ENCODE data around the gene CDK8. TPM values are rescaled to one million over a fixed set of nuclear protein-coding genes. Genes with fewer than 3 reads are reported as not detected.

CDK8 gene
- total and polyA plus RNA-seq, 7 donors, result 6.2 to 14.5 (median 8.6) TPM

GRCh38 chr13:26254583-26255111 is 718 bp downstream of the CDK8 start:
- DNase-seq (peak; percentile 57 to 75), ATAC-seq (peak; percentile 62 to 77 (median 68))
- no peak for TF ChIP-seq CTCF (IDR thresholded peaks at IDR 0.05)
- H3K27me3 ChIP-seq (ENCODE audit: insufficient read depth in 3 of 3, low read length in 2 of 3), result no peaks in the 10 kb centered on the region
- 0 to 1% (median 0%) methylated on average over 33 to 35 of the region's 35 CpGs for WGBS, 3 donors
- peak overlapping the region; percentile 96 for H3K4me3 ChIP-seq
- H3K27ac ChIP-seq, result peak overlapping the region; percentile 93
- intact Hi-C loops (cut with DNase I), result loop anchor here in 1 of 2 donors (1.0 to 5.0 kb wide), 3 partner anchors 33 to 68 kb away; no protein-coding TSS in a partner anchor
- peaks cover 7% of the 10 kb centered on the region for H3K4me1 ChIP-seq
- H3K36me3 ChIP-seq (ENCODE audit: insufficient read depth in 1 of 2, low read depth in 1 of 2), result no peaks in the 10 kb centered on the region
- no peaks in the 10 kb centered on the region for H3K9me3 ChIP-seq

- Histone ChIP-seq H3K27ac (peak overlapping the region; percentile 93), H3K4me3 (peak overlapping the region; percentile 96), H3K9me3 (no peaks in the 10 kb centered on the region), H3K4me1 (peaks cover 11% of the 10 kb centered on the region), H3K36me3 (ENCODE audit: insufficient read depth in 1 of 2, low read depth in 1 of 2) (no peaks in the 10 kb centered on the region), H3K27me3 (ENCODE audit: insufficient read depth in 3 of 3, low read length in 2 of 3) (no peaks in the 10 kb centered on the region)
- TF ChIP-seq CTCF (IDR thresholded peaks at IDR 0.05), result no peak
- intact Hi-C loops (cut with DNase I), result loop anchor here in 1 of 2 donors (2.0 to 5.0 kb wide), 2 partner anchors 67 to 68 kb away; no protein-coding TSS in a partner anchor
- WGBS, 3 donors, result 0 to 2% (median 1%) methylated on average over 7 of the region's 7 CpGs
- DNase-seq (no peak), ATAC-seq (no peak)
Observed at GRCh38 chr13:26255115-26255514, 1.2 kb downstream of the CDK8 start.

GRCh38 chr13:26255691-26256277 is 1.9 kb downstream of the CDK8 start:
- 19 to 25% (median 21%) methylated on average over 10 of the region's 10 CpGs for WGBS, 3 donors
- Histone ChIP-seq H3K9me3 (no peaks in the 10 kb centered on the region), H3K27me3 (ENCODE audit: insufficient read depth in 3 of 3, low read length in 2 of 3) (no peaks in the 10 kb centered on the region), H3K36me3 (ENCODE audit: insufficient read depth in 1 of 2, low read depth in 1 of 2) (no peaks in the 10 kb centered on the region), H3K27ac (peak overlapping the region; percentile 93), H3K4me3 (peak overlapping the region; percentile 96), H3K4me1 (peaks cover 16% of the 10 kb centered on the region)
- TF ChIP-seq CTCF (IDR thresholded peaks at IDR 0.05), result no peak
- ATAC-seq, result no peak
- intact Hi-C loops (cut with DNase I), result loop anchor here in 1 of 2 donors (2.0 to 5.0 kb wide), 2 partner anchors 67 to 69 kb away; no protein-coding TSS in a partner anchor
- no peak for DNase-seq

GRCh38 chr13:26257049-26257448 is 3.1 kb downstream of the CDK8 start:
- no peaks in the 10 kb centered on the region for H3K9me3 ChIP-seq
- intact Hi-C loops (cut with DNase I), result loop anchor here in 1 of 2 donors (5.0 kb wide), 1 partner anchor 65 kb away; no protein-coding TSS in a partner anchor
- WGBS, 3 donors, result 29 to 43% (median 31%) methylated on average over 2 of the region's 2 CpGs

More at GRCh38 chr13:26257049-26257448, 3.1 kb downstream of the CDK8 start:
- Histone ChIP-seq H3K27me3 (ENCODE audit: insufficient read depth in 3 of 3, low read length in 2 of 3) (no peaks in the 10 kb centered on the region), H3K27ac (no peak overlapping the region), H3K4me1 (peaks cover 21% of the 10 kb centered on the region), H3K4me3 (peak overlapping the region; percentile 96), H3K36me3 (ENCODE audit: insufficient read depth in 1 of 2, low read depth in 1 of 2) (no peaks in the 10 kb centered on the region)
- no peak for ATAC-seq
- DNase-seq, result no peak
- no peak for TF ChIP-seq CTCF (IDR thresholded peaks at IDR 0.05)
